GM18517 (cell line): ENCODE measurements around the gene PRTFDC1.
A peak's percentile ranks its signal among the peaks of the same experiment; 100 is the strongest.

Experiments used
- ATAC-seq: cut with Tn5 transposase; IDR thresholded peaks from one replicate; pipeline ENCODE4 v1.9.1; 2021; ENCODE audit warnings: mild to moderate bottlenecking, moderate library complexity; ENCODE audit not compliant: unreplicated experiment

The PRTFDC1 gene

DNA sequence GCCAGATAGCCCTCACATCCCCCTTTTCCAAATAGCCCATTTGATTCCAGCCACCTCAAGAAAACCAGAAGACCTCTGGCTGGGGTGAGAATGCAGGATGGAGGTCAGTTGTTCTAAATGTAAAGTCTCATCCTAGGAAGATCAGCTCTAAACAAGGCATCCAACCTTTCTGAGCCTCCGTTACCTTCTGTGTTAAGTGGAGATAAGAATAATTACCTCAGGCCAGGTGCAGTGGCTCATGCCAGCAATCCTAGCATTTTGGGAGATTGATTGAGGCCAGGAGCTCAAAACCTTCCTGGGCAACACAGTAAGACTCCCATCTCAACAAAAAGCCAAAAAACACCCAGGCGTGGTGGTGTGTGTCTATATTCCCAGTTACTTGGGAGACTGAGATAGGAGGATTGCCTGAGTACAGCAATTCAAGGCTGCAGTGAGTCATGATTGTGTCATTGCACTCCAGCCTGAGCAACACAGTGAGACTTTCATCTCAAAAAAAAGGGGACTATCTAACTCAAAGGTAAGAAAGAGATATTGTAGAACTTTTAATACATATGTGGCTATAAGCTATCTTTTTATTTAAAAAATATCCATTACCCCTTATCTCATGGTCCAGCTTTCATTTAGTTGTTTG is 43.5 kb downstream of the PRTFDC1 start:
- ATAC-seq = no peak

DNA sequence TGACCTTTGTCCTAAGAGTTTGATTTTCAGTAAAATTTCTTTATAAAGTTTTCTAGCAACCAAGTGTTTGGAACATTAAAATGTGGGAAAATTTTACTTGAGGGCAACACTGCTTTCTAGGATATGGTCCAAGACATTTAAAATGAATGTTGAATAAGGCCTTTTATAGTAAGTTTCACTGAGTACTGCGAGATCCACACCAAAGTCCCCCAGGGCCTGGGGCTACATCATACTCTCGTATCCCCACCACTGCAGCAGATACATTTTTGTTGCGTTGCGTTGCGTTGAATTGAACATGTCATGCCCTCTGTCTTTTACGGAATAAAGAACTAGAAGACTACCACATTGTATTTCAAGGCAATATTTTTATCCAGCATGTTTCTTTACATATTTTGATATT is 44.5 kb downstream of the PRTFDC1 start:
- no peak for ATAC-seq

DNA sequence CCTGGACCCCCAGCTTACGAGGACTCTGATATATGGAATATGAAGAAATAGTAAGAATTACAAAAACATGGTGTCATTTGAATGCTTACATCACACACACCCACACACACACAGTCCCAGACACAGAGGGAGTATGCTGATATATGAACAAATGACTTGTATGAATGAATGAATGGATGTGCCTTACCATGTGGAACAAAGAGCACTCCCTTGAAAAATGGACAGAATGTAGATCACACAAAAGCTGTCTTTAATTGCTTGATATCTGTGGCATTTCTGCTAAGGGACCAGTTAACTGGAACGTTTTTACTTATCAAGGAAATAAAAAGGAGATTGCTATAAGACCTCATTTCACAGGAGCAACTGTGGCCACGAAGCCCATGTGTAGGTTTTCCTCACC is 46.0 kb downstream of the PRTFDC1 start:
- ATAC-seq = no peak

DNA sequence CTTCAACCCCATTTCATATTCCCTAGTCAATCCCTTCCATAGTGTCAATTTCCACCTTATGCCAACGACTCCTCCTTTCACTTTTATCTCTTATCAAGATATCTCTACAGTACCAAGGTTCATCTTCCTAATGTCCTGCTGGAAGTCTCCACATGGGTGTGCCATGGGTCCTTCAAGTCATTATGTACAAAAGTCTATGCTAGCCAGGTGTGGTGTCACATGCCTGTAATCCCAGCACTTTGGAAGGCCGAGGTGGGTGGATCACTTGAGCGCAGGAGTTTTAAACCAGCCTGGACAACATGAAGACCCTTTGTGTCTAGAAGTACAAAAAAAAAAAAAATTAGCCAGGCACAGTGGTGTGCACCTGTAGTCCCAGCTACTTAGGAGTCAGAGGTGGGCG is 47.6 kb downstream of the PRTFDC1 start:
- ATAC-seq = no peak

DNA sequence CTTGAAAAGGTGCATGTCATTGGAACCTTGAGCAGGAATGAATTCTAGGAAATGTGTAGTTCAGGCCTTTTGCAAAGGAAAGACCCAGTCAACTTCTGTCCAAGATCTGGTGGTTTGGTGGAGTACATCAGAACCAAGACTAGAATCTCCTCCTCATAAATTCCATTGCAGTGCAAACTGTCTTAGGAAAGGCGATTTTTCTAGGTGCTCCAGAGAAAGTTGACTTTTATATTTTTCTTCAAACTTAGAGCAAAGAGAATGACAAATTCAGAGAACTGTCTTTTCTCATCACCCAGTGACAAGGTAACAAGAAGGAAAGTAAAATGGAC is 50.0 kb downstream of the PRTFDC1 start:
- no peak for ATAC-seq

GRCh38 chr10:24901686-24902399 is 50.6 kb downstream of the PRTFDC1 start:
- peak; percentile 52 for ATAC-seq

GRCh38 chr10:24900888-24901685 is 51.3 kb downstream of the PRTFDC1 start:
- peak; percentile 81 for ATAC-seq

- no peak for ATAC-seq
Observed at GRCh38 chr10:24899571-24899970, 52.8 kb downstream of the PRTFDC1 start.

- ATAC-seq = no peak
Observed at GRCh38 chr10:24898501-24898900, 53.9 kb downstream of the PRTFDC1 start.

DNA sequence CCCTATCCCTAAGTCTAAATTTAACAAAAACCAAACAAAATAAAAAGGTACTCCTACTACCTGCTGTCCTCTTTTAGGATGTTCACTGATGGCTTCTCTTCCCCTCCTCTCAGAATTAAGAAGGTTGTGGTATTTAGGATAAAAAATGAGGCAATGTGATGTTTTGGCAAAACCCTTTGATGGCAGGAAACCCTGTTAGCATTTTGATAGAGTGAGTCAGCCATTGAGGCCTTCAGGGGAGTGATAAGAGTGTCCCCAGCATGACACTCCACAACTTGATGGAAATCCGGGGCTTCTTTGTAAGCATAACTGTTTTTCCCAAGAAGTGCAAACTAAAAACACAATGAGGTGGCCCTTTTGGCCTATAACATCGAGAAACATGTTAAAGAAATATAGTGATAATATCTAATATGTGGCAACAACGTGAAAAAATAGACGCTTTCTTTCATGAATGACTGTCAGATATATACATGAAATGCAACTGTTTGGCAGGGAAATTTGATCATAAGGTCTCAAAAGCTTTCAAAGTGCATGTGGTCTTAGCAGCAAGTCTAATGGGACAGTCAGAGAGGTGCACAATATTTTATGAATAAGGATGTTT is 55.0 kb downstream of the PRTFDC1 start:
- no peak for ATAC-seq

GRCh38 chr10:24894728-24895127 is 57.7 kb downstream of the PRTFDC1 start:
- no peak for ATAC-seq

DNA sequence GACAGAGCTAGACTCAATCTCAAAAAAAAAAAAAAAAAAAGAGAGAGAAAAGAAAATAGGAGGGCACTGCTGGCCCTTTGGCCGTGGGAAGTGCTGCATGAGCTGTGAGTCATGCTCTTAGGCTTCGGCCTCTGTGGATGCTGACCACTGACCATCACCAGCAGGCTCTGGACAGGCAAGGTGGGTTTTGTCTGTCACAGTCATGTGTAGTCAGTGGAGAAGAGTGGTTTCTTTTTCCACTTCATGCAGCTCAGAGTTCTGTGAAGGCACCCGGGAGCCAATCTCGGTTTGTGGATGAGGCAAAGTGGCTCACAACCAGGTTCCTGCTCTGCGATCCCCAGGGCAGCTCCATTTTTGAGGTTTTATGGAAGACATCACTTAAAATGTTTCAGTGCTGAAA is 58.1 kb downstream of the PRTFDC1 start:
- ATAC-seq = no peak

- no peak for ATAC-seq
Observed at GRCh38 chr10:24893127-24893526, 59.3 kb downstream of the PRTFDC1 start.

DNA sequence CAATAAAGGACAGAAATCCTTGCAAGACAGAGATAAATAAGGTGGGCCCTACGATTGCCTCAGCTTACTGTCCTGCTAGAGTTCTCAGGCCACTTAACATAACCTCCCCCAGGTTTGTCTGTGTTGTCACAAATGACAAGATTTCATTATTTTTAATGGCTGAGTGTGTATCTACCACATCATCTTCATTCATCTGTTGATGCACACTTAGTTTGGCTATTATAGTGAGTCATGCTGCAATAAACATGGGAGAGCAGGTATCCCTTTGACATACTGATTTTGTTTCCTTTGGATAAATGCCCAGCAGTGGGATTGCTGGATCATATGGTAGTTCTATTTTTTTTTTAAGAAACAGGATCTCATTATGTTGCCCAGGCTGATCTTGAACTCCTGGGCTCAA is 60.6 kb downstream of the PRTFDC1 start:
- ATAC-seq = no peak

DNA sequence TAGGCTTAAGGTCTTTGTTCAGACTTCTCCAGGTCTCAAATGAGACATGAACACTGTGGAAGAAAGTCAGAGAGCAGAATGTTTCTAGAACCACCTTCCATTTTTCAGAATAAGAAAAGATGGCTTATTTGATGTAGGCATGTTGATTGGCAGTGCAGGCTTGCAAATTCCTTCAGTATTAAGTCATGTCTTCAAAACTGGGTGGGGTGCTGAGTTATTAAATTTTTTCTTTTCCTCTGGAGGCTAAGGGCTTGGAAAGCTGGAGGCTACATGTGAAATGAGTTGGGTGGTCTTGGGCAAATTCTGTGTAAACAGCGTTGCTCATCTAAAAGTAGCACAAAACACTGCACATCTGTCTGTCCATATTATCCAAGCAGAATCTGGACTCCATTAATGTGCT is 62.8 kb downstream of the PRTFDC1 start:
- ATAC-seq = no peak

GRCh38 chr10:24887855-24888231 is 64.6 kb downstream of the PRTFDC1 start:
- peak; percentile 25 for ATAC-seq

GRCh38 chr10:24886290-24886680 is 66.1 kb downstream of the PRTFDC1 start:
- no peak for ATAC-seq

- ATAC-seq = no peak
Observed at GRCh38 chr10:24885551-24886289, 66.7 kb downstream of the PRTFDC1 start.

- ATAC-seq = no peak
Observed at GRCh38 chr10:24884793-24885192, 67.6 kb downstream of the PRTFDC1 start.

GRCh38 chr10:24884316-24884715 is 68.1 kb downstream of the PRTFDC1 start:
- no peak for ATAC-seq

DNA sequence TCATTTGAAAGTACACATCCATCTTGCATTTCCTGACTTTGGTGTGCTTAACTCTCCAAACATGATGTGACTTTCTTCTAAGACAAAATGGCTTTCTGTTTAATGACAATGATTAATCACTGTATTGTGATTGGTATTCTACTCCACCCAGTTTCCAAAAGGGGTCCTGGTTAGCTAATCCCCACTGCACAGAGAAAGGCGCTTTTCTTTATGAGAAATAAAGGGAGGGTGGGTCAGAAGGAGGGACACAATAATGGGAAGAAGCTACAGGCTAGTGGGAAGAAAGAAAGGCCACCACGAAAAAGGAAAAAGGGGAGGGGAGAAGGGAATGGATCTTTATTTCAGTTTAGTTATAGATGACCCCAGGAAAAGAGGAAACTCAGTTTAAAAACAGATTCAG is 69.2 kb downstream of the PRTFDC1 start:
- ATAC-seq = no peak
